ENCODE measurements around the gene GNAO1.

The GNAO1 gene

DNA sequence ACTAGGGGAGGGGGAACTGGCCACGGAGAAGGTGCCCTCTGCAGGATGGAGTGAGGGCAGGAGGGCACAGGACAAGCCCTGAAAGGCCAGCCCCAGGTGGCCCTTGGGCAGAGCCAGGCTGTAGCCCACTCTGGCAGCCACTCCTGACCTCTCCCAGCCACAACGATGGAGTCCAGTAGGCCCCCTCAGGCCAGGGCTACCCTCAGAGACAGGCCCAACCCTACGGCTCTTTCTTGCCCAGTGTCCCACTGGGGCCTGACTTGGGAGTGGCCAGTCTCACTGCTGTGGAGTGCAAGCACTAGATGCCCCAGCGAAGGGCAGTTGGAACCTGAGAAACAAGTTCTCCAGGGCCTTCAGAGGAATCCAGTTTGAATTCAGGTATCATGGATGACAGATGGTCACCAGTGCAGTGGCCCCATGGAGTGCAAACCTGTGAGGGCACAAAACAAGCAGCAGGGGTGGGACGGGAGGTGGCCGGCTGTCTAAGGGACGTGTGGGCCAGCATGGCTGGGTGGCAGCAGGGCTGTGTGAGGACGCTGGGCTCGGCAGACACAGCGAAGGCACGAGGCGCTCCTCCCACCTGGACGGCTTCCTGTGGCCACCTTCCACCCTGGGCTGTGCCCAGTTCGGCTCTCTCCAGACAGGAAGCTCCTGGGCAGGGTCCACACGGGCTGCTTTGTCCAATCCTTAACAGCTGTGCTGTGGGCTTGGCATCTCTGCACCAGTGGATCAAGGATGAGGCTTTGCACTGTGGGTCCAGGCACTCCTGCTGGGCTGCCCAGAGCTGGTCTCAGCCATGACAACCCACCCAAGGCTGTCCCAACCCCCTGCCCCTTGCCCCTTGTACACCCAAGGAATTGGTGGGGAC lies 162.0 kb downstream of the GNAO1 start:
- no peak for DNase-seq

DNA sequence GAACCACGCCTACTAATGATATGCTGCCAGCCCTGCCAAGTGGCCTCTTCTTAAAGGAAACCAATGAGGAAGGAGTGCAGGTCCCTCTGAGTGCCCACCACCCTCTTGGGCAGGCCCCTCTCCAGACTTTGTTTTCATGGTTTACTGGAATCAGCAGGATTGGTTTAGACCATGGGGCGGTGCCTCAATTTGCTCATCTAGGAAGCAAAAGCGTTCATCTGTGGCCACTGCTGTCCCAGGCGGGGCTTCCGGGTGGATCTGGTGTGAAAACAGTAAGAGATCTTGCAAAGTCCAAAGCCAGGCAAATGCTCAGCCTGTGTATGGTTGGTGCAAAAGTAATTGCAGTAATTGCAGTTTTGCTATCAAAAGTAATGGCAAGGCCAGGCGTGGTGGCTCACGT lies 162.7 kb downstream of the GNAO1 start:
- DNase-seq, result no peak

- no peak for DNase-seq
Observed at GRCh38 chr16:56354746-56355145, 163.5 kb downstream of the GNAO1 start.

DNA sequence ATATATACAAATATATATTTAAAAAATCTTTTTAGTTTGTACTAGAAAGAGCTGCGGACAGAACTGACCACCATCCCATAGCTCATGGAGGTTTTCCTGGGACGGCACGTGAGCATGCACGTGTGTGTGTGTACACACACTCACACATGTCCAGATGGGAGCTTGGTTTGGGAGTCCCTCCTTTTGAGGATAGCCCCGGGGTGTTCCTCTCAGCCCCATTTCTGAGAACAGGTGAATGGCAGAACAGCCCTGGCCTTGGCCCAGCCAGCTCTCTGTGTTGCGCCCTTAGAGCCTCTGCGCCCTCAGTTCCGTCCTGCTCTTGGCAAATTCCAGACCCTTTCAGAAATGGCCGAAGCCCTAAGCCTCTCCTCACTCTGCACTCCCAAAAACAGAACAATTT lies 163.9 kb downstream of the GNAO1 start:
- no peak for DNase-seq

DNA sequence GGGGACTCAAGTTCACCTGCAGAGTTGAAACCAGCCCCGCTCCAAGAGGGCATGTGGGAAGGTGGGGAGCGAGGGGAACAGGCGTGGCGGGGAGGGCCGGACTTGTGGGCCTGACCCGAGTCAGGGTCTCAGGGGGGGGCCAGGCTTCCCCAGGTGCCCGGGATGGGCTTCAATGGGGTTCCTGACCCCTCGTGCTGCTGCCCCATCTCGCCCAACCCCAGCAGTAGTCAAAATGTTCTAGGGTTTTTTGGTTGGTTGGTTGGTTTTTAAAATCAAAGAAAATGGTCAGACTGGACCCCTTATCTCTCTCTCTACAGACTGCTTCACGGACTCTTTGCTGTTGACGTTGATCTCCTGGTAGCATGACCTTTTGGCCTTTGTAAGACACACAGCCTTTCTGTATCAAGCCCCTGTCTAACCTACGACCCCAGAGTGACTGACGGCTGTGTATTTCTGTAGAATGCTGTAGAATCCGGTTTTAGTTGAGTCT lies 164.5 kb downstream of the GNAO1 start:
- DNase-seq, result no peak

DNA sequence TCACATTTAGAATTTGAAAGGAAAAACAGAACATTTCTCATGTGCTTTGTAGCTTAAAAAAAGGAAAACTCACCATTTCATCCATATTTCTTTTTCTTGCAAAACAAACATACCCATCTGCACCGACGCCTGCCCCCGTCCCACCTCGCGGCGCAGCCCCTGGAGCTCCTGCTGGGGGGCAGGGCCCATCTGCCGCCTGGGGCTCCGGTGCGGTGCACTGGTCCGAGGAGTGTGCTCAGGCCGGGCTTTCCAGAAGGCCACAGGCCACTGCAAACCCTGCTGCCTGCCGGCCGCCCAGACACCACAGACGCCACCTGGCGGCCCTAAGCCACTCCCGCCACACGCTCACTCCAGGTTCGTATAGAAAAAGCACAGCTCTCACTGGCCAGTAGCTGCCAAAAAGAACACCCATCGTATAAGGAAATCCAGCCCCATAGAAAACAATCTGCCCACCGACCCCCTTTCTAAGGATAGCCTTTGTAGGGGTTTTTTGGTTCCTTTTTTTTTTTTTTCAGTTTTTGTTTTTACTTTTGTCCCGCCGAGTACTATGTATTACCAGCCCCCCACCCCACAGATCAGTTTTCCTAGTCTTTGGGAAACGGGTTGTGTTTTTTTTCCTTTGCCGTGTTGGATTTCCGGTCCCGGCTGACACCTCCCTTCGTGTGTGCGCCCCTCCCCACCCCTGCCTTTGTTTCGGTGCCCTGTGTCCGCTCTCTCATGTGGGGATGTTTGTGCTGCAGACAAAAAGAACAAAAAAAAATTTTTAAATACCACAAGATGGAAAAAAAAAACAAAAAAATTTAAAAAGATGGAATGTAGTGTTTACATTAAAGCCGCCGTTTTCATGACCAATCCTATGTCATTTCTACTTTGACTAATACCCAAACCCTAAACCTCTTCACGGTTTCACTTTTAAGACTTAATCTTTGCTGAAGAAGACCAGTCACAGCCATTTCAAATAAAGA lies 165.3 kb downstream of the GNAO1 start:
- DNase-seq, result peak; percentile 59

DNA sequence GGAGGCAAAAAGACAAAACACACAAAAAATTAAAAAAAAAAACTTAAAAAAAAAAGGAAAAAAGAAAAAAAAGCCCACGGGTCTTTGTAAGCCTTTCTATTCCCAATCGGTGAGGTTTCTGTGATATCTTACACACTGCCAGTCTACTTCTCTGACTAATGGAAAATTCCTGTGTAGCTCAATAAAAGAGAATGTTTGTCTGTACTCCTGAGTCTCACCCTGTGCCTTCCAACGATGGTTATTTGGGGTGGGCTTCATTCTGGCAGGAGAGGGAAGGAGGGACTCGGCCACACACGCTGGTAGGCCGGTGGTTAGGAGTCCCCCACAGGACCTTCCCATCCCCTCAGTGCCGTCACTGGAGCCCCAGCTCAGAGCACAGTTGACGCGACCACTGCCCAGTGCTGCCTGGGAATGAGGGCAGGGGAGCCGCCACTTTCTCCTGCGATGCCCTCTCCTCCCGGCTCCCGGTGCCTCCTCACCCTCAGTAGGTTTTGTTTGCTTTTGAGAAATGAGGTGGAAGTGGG lies 166.0 kb downstream of the GNAO1 start:
- no peak for DNase-seq

GRCh38 chr16:56357765-56358322 lies 166.6 kb downstream of the GNAO1 start:
- DNase-seq, result no peak

- DNase-seq, result no peak
Observed at GRCh38 chr16:56360117-56361008, 169.1 kb downstream of the GNAO1 start.

- no peak for DNase-seq
Observed at GRCh38 chr16:56362057-56362655, 170.9 kb downstream of the GNAO1 start.

GRCh38 chr16:56362706-56363105 lies 171.4 kb downstream of the GNAO1 start:
- DNase-seq, result no peak

DNA sequence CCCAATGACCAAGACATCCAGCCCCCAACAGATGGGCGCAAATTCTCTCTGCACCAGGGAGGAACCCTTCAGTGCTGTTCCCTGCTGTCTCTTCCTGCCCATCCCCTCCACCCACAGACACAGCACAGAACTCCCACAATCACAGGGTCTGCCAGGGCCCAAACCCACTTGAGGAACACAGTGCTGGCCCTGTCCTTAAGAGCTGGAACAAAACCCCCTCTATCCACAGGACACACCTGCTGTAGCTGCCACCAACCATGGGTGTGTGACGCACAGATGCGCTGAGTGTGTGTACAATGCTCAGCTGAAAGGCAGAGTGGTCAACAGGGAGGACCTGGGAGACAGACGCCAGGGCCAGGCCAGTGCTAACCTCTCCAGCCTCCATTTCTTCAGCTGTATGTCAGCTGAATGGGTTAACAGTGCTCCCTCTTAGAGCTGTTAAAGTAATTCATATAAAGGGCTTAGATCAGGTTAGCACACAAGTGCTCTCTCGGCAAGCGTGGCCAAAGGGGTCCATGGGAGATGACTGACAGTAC lies 172.0 kb downstream of the GNAO1 start:
- no peak for DNase-seq

- DNase-seq, result no peak
Observed at GRCh38 chr16:56363781-56364565, 172.7 kb downstream of the GNAO1 start.

GRCh38 chr16:56364865-56365264 lies 173.6 kb downstream of the GNAO1 start:
- no peak for DNase-seq

- no peak for DNase-seq
Observed at GRCh38 chr16:56365552-56365951, 174.3 kb downstream of the GNAO1 start.

DNA sequence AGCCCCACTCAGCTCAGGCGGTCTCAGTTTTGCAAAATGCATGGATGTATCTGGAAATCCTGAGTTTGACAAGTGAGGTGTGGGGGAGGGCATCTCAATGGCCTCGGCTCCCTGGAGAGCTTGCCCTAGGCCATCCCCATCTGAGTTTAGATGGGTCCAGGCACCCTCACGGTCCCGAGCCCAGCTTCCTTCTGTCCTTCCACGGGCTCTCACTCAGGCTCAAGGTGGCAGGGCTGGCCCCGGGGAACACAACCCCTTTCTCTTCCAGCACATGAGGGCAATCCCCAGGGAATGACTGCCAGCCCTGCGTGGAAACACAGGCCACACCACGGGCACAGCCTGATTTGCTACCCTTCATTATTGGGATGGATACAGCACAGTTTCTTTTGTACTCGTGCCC lies 175.7 kb downstream of the GNAO1 start:
- no peak for DNase-seq

DNA sequence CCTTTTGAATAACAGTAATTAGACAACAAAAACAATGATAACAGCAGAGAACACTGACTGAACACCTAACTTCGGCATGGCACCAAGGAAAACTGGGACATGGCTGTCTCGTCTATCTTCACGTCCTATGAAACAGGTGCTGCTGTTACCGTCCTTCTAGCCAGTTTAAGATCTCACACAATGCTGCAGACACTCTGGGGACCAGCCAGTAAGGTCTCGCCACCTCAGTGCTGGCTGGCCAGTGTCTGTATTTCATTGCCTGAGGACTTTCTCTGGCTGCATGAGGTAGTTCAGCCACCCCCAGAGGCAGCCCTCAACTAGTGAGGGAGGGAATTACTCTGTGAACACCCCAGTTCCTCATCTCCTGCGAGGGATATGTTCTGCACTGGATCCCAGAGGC lies 176.5 kb downstream of the GNAO1 start:
- DNase-seq, result no peak

DNA sequence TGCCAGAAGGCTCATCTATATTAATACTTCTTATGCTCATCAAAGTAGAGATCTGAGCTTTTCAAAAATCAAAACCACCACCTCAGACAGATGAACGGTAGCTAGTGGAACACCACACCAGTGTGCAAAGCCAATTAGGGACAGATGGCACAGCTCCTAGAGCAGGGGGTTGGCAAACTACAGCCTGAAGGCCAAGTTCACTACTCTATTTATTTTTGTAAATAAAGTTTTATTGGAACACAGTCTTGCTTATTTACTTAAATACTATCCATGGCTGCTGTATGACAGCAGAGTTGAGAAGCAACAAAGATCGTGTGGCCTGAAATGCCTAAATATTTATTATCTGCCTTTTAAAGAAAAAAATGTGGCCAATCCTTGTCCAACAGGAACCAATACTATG lies 177.3 kb downstream of the GNAO1 start:
- no peak for DNase-seq

DNA sequence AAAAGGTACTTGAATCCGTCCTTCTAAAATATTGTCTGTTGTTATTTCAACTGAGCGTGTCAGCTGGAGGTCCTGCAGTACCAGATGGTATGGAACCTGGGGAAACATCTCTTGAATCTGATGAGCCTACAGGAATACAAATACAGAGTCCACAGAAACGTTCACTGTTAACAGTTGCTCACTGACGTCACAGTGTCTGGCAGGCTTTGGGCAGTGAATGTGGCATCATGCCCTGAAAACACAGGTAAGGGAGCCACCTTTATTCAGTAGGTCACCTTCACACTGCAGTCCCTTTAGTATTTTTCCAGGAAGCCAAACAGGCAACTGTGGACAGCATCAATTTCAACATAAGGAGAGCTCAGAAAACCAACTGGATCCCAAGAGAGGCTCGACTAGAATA lies 177.9 kb downstream of the GNAO1 start:
- DNase-seq, result no peak

DNA sequence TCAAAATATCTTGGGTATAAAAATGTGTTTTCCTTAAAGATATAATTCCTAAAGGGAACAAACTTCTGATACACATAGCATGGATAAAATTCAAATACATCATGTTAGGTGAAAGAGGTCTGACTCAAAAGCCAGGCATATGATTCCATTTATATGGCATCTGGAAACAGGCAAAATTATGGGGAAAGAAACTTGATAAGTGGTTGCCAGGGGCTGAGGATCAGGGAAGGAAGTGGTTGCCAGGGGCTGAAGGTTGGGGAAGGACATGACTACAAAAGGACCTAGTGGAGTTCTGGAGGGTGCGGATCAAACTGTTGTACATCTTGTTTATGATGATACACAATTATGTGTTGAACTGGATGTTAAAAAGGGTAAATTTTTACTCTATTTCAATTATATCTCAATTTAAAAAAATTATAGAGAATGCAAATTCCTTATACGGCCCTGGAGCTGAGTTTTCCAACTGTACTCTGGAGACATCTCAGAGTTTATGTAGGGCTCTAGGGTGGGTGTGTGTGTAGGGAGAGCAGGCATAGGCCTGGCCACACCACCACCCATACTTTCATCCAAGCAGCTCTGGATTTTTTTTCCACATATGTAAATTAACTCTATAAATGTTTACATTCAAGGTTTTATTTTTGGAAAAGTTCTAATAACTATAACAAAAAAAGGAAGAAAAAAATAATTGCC lies 179.0 kb downstream of the GNAO1 start:
- DNase-seq, result no peak
